Bronchus fibroblast of lung (primary cell): Measurements from ENCODE around the gene NME7. TPM values are rescaled to one million over a fixed set of nuclear protein-coding genes. Genes with fewer than 3 reads are reported as not detected.

ENCODE experiments used
- total RNA-seq: library from RNA; depleted of rRNA; stranded (reverse); fragments of >200 nt; gene quantifications from 2 replicates; pipeline ENCODE4 v1.2.3, GENCODE V29; 2015

Gene NME7
- 32.9 and 33.6 TPM in 2 replicates for total RNA-seq

GRCh38 chr1:169367686-169368405 is at the start of gene NME7, which contains the start of gene BLZF1:
NME7 (minus strand) TSS chr1:169367797; CDS start chr1:169367710, 87 bp downstream.
BLZF1 (plus strand) TSS chr1:169368195; CDS start chr1:169369523, 1,328 bp downstream.

GRCh38 chr1:169106095-169106920 is 261.3 kb downstream of the NME7 start, which contains the start of gene ATP1B1:
ATP1B1 (plus strand) TSS chr1:169106690; CDS start chr1:169106830, 140 bp downstream.

Other genes starting within 250 kb of the NME7 start
- 19.2 and 24.7 TPM in 2 replicates for gene BLZF1, start 398 bp upstream of the NME7 start, total RNA-seq
- 1.6 and 2.9 TPM in 2 replicates for gene CCDC181, start 59.7 kb upstream of the NME7 start, total RNA-seq
- 8.2 and 8.7 TPM in 2 replicates for gene SLC19A2, start 118.1 kb upstream of the NME7 start, total RNA-seq
- not detected in 2 replicates for gene F5, start 218.7 kb upstream of the NME7 start, total RNA-seq